Superior temporal gyrus (tissue), 1 donor: ENCODE data around the gene ALG1.
"Not testable (repeated sequence)": the region's sequence is repeated elsewhere in the genome, so short reads cannot be mapped to it uniquely, and the experiment has no call there.

ENCODE experiments used
- DNase-seq: peaks from one replicate; pipeline ENCODE4 v3.0.0-alpha.2; 2016; ENCODE audit errors: extremely low spot score

ALG1 gene

GRCh38 chr16:5073279-5073629 lies 1.6 kb downstream of the ALG1 start:
- no peak for DNase-seq

GRCh38 chr16:5073771-5074170 lies 2.1 kb downstream of the ALG1 start:
- DNase-seq, result not testable (repeated sequence)

- no peak for DNase-seq
Observed at GRCh38 chr16:5075637-5076036, 4.0 kb downstream of the ALG1 start.

- DNase-seq, result no peak
Observed at GRCh38 chr16:5077304-5077703, 5.7 kb downstream of the ALG1 start.

GRCh38 chr16:5078626-5079025 lies 7.0 kb downstream of the ALG1 start:
- DNase-seq, result no peak

- DNase-seq, result not testable (repeated sequence)
Observed at GRCh38 chr16:5080461-5080860, 8.8 kb downstream of the ALG1 start.

GRCh38 chr16:5080996-5081395 lies 9.4 kb downstream of the ALG1 start:
- DNase-seq, result not testable (repeated sequence)

GRCh38 chr16:5083646-5084045 lies 12.0 kb downstream of the ALG1 start:
- not testable (repeated sequence) for DNase-seq

- not testable (repeated sequence) for DNase-seq
Observed at GRCh38 chr16:5084099-5084731, 12.6 kb downstream of the ALG1 start.

GRCh38 chr16:5084802-5085201 lies 13.2 kb downstream of the ALG1 start:
- DNase-seq, result peak; percentile 73

- DNase-seq, result not testable (repeated sequence)
Observed at GRCh38 chr16:5085716-5086115, 14.1 kb downstream of the ALG1 start.

- DNase-seq, result not testable (repeated sequence)
Observed at GRCh38 chr16:5088086-5088790, 16.6 kb downstream of the ALG1 start.

GRCh38 chr16:5088936-5089335 lies 17.3 kb downstream of the ALG1 start:
- DNase-seq, result not testable (repeated sequence)

GRCh38 chr16:5089911-5090555 lies 18.4 kb downstream of the ALG1 start:
- not testable (repeated sequence) for DNase-seq

GRCh38 chr16:5090592-5090991 lies 18.9 kb downstream of the ALG1 start:
- DNase-seq, result not testable (repeated sequence)

- DNase-seq, result not testable (repeated sequence)
Observed at GRCh38 chr16:5093081-5093480, 21.4 kb downstream of the ALG1 start.

GRCh38 chr16:5093746-5094145 lies 22.1 kb downstream of the ALG1 start:
- DNase-seq, result not testable (repeated sequence)

- DNase-seq, result peak; percentile 25
Observed at GRCh38 chr16:5095145-5095830, 23.6 kb downstream of the ALG1 start.

GRCh38 chr16:5096437-5097060 lies 24.9 kb downstream of the ALG1 start:
- DNase-seq, result not testable (repeated sequence)

- not testable (repeated sequence) for DNase-seq
Observed at GRCh38 chr16:5097061-5097469, 25.4 kb downstream of the ALG1 start.

GRCh38 chr16:5097470-5098220 lies 26.0 kb downstream of the ALG1 start, which contains the start of gene EEF2KMT:
EEF2KMT (minus strand) TSS chr16:5097795; CDS start chr16:5097739, 56 bp downstream.
- DNase-seq, result peak; percentile 95
